Tibial artery (tissue), 4 donors: ENCODE results near the gene LITAF.
A peak's percentile ranks its signal among the peaks of the same experiment; 100 is the strongest.

Experiments
- DNase-seq, 2 donors: peaks; one replicate each; pipeline ENCODE4 v3.0.0-alpha.2; 2019
- H3K27ac ChIP-seq, 2 donors: fragments of 200-600 bp; sonication (generic) in 1 of 2; 1 replicate in 1 of 2; 2 replicates in 1 of 2; pipeline ENCODE4 v1.5.1; 2018 to 2019; ENCODE audit warnings: mild to moderate bottlenecking in 1 of 2
- H3K27me3 ChIP-seq, 2 donors: fragments of 200-600 bp; sonication (generic) in 1 of 2; one replicate each; pipeline versions ENCODE4 v1.5.1 to v1.6.0; 2016 to 2019
- H3K36me3 ChIP-seq, 3 donors: fragments of 200-600 bp; sonication (generic) in 2 of 3; one replicate each; pipeline ENCODE4 v1.5.1; 2016 to 2019; ENCODE audit warnings: mild to moderate bottlenecking in 2 of 3
- H3K4me1 ChIP-seq, 4 donors: fragments of 200-600 bp; sonication (generic) in 2 of 4; 1 replicate in 3 of 4; 2 replicates in 1 of 4; pipeline ENCODE4 v1.5.1; 2016 to 2019
- H3K4me3 ChIP-seq, 2 donors: fragments of 200-600 bp; sonication (generic) in 1 of 2; 1 replicate in 1 of 2; 2 replicates in 1 of 2; pipeline ENCODE4 v1.5.1; 2018 to 2019; ENCODE audit warnings: mild to moderate bottlenecking in 2 of 2
- H3K9me3 ChIP-seq, 3 donors: fragments of 200-600 bp; sonication (generic) in 1 of 3; one replicate each; pipeline ENCODE4 v1.5.1; 2016 to 2019
- CTCF ChIP-seq, 2 experiments: fragments of 200-600 bp in 1 of 2; fragments of 450-650 bp in 1 of 2; IDR thresholded peaks; one replicate each; pipeline ENCODE4 v1.5.1; 2017 to 2019; ENCODE audit warnings: antibody characterized with exemption in 2 of 2, mild to moderate bottlenecking in 1 of 2, moderate library complexity in 1 of 2
- intact Hi-C: fragments of 100-400 bp; cut with DNase I; formaldehyde crosslinking; loops from one replicate; pipeline ENCODE4 v1.15.0; 2023; ENCODE audit warnings: low total_unique reads

LITAF gene

GRCh38 chr16:11619327-11619851 lies 32.7 kb upstream of the LITAF start:
- no peaks in the 10 kb centered on the region for H3K36me3 ChIP-seq
- DNase-seq, result peak in 1 of 2 donors; percentile 40
- no peaks in the 10 kb centered on the region for H3K27me3 ChIP-seq
- no peak for TF ChIP-seq CTCF (IDR thresholded peaks at IDR 0.05)
- H3K27ac ChIP-seq, result no peak overlapping the region
- no peaks in the 10 kb centered on the region for H3K9me3 ChIP-seq
- intact Hi-C loops, result no loop called here
- peaks cover 0 to 13% (median 9%) of the 10 kb centered on the region in 4 donors for H3K4me1 ChIP-seq
- H3K4me3 ChIP-seq, result no peak overlapping the region

GRCh38 chr16:11618107-11618717 lies 31.5 kb upstream of the LITAF start:
- no peaks in the 10 kb centered on the region for H3K27me3 ChIP-seq
- H3K4me1 ChIP-seq, result peaks cover 0 to 13% (median 9%) of the 10 kb centered on the region in 4 donors
- H3K36me3 ChIP-seq, result no peaks in the 10 kb centered on the region
- DNase-seq, result no peak
- intact Hi-C loops, result no loop called here
- H3K9me3 ChIP-seq, result no peaks in the 10 kb centered on the region
- no peak overlapping the region for H3K27ac ChIP-seq
- no peak overlapping the region for H3K4me3 ChIP-seq
- no peak for TF ChIP-seq CTCF (IDR thresholded peaks at IDR 0.05)

GRCh38 chr16:11615748-11616447 lies 29.2 kb upstream of the LITAF start:
- no peak for TF ChIP-seq CTCF (IDR thresholded peaks at IDR 0.05)
- no peak for DNase-seq
- no peaks in the 10 kb centered on the region for H3K36me3 ChIP-seq
- H3K4me3 ChIP-seq, result no peak overlapping the region
- H3K9me3 ChIP-seq, result no peaks in the 10 kb centered on the region
- H3K27ac ChIP-seq, result no peak overlapping the region
- intact Hi-C loops, result no loop called here
- no peaks in the 10 kb centered on the region for H3K27me3 ChIP-seq
- no peaks in the 10 kb centered on the region for H3K4me1 ChIP-seq

GRCh38 chr16:11614587-11615175 lies 28.0 kb upstream of the LITAF start:
- Histone ChIP-seq H3K9me3 (no peaks in the 10 kb centered on the region), H3K36me3 (no peaks in the 10 kb centered on the region), H3K27ac (no peak overlapping the region), H3K27me3 (no peaks in the 10 kb centered on the region), H3K4me3 (no peak overlapping the region), H3K4me1 (peaks cover 0 to 5% (median 2%) of the 10 kb centered on the region in 4 donors)
- DNase-seq, result no peak
- intact Hi-C loops, result no loop called here
- TF ChIP-seq CTCF (IDR thresholded peaks at IDR 0.05), result no peak

- H3K27ac ChIP-seq, result no peak overlapping the region
- intact Hi-C loops, result no loop called here
- peaks cover 0 to 6% (median 3%) of the 10 kb centered on the region in 4 donors for H3K4me1 ChIP-seq
These were observed 26.9 kb upstream of the LITAF start for GRCh38 chr16:11613381-11614303.

More at GRCh38 chr16:11613381-11614303, 26.9 kb upstream of the LITAF start:
- TF ChIP-seq CTCF (IDR thresholded peaks at IDR 0.05), result no peak
- no peaks in the 10 kb centered on the region for H3K27me3 ChIP-seq
- DNase-seq, result peak; percentile 72 to 84
- H3K9me3 ChIP-seq, result no peaks in the 10 kb centered on the region
- H3K4me3 ChIP-seq, result no peak overlapping the region
- H3K36me3 ChIP-seq, result no peaks in the 10 kb centered on the region
